Measurements from ENCODE around the gene BPIFB1. TPM values are rescaled to one million over a fixed set of nuclear protein-coding genes. Genes with fewer than 3 reads are reported as not detected.

BPIFB1 gene
- polyA plus RNA-seq, 1 experiment: not detected

- ChIA-PET POLR2A (no interaction called here), CTCF (no interaction called here)
- DNase-seq (ENCODE audit: low read depth): no peak
- Histone ChIP-seq H3K27me3 (ENCODE audit: control insufficient read depth, insufficient read depth, low read length) (no peaks in the 10 kb centered on the region), H3K36me3 (ENCODE audit: control insufficient read depth, insufficient read depth, low read length) (no peaks in the 10 kb centered on the region), H3K4me3 (ENCODE audit: low read depth, low read length) (no peak overlapping the region)
- TF ChIP-seq, protein P1, sequence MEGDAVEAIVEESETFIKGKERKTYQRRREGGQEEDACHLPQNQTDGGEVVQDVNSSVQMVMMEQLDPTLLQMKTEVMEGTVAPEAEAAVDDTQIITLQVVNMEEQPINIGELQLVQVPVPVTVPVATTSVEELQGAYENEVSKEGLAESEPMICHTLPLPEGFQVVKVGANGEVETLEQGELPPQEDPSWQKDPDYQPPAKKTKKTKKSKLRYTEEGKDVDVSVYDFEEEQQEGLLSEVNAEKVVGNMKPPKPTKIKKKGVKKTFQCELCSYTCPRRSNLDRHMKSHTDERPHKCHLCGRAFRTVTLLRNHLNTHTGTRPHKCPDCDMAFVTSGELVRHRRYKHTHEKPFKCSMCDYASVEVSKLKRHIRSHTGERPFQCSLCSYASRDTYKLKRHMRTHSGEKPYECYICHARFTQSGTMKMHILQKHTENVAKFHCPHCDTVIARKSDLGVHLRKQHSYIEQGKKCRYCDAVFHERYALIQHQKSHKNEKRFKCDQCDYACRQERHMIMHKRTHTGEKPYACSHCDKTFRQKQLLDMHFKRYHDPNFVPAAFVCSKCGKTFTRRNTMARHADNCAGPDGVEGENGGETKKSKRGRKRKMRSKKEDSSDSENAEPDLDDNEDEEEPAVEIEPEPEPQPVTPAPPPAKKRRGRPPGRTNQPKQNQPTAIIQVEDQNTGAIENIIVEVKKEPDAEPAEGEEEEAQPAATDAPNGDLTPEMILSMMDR (IDR thresholded peaks at IDR 0.05; ENCODE audit: insufficient read depth, low read depth, low read length): no peak
Measured at GRCh38 chr20:33267701-33268100, 15.3 kb upstream of the BPIFB1 start.

DNA sequence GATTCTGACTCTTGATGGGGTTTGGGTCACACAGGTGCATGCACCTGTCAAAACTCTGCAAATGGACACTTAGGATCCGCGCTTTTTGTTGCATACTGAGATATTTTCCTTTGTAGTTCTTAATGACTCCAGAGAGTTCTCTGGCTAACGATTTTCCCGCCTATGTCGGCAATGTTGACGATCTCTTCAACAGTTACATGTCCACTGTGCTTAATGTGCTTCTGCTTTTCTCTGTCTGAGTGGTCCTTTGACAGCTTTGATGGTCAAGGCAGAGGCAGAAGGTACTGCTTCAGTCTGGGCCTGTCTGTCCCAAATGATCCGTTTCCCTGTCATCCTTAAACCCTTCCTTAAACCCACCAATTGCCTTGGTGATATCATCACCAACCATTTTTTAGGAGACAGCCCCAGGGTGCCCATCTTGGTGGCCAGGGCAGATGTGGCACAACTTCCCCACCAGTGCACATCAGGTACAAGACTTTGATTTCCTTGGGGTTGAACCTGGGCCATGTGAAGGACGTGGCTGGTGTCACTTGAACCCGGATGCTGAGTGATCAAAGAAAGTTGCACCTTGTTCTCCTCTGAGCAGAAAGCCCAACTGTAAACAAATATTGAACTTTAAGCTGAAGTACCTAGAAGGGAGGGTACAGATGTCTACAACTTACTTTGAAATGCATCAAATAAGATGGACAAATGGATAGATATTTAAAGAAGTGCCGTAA is 10.7 kb upstream of the BPIFB1 start:
- TF ChIP-seq, protein P1 (IDR thresholded peaks at IDR 0.05; ENCODE audit: insufficient read depth, low read depth, low read length): no peak
- Histone ChIP-seq H3K4me3 (ENCODE audit: low read depth, low read length) (no peak overlapping the region), H3K27me3 (ENCODE audit: control insufficient read depth, insufficient read depth, low read length) (peaks cover 5% of the 10 kb centered on the region), H3K36me3 (ENCODE audit: control insufficient read depth, insufficient read depth, low read length) (no peaks in the 10 kb centered on the region)
- no peak for DNase-seq (ENCODE audit: low read depth)
- ChIA-PET CTCF (interaction anchor here (1.4 kb wide), 1 partner anchor 10 kb away, joined by 7 read pairs; no protein-coding TSS in a partner anchor), POLR2A (no interaction called here)

DNA sequence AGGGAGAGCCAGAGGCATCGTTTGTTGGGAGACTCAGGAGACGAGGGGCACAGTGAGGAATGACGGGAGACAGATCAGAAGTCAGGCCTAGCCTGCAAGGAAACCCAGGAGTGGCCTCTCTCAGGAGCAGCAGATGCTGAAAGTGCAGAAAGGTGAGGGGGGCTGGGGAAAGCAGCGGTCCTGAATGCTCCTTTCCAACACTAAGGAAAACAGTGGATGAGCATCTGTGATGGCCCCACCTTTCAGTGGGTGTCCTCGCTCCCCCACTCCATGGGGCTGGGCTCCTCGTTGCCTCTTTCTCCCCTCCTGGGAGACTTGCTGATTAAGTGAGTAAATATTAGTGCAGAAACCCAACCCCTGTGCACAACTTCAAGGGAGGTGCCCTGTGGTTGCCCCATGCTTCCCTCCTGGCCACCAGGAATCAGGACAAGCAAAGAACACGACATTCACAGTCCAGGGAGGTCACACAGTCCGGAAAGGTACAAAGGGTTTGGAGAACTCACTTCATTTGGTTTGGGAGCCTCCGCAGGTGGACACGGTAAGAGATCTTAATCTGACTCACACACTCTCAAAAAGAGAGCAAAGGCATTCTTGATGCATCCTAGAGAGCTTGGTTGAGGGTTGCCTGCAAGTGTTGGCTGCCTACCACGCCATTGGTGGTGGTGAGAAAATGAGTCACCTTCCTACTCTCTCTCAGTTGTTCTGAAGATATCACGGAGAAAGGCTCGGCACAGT is 9.7 kb upstream of the BPIFB1 start:
- CTCF ChIA-PET: no interaction called here

DNA sequence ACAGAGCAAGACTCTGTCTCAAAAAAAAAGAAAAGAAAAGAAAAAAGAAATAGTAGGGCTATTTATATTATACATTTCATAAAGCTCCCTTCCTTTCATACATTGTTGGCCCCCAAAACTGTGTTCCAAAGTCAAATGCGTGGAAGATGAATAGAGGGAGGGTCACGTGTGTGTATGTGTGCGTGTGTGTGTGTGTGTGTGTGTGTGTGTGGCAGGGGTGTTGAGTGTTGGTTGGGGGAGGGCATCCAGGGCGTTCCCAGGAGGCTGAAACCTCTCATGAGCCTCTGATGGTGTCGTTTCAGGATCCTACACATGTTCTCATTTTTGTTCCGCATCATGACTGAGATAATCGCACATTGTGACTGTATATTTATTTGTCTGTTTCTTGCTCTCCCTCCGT is 7.8 kb upstream of the BPIFB1 start:
- TF ChIP-seq, protein P1 (IDR thresholded peaks at IDR 0.05; ENCODE audit: insufficient read depth, low read depth, low read length): no peak
- no peaks in the 10 kb centered on the region for H3K36me3 ChIP-seq (ENCODE audit: control insufficient read depth, insufficient read depth, low read length)
- ChIA-PET POLR2A (no interaction called here), CTCF (interaction anchor here (0.6 to 1.2 kb wide), 2 partner anchors 13 to 679 kb away, joined by 4 to 7 read pairs; no protein-coding TSS in a partner anchor)
- no peak overlapping the region for H3K4me3 ChIP-seq (ENCODE audit: low read depth, low read length)
- H3K27me3 ChIP-seq (ENCODE audit: control insufficient read depth, insufficient read depth, low read length): peaks cover 10% of the 10 kb centered on the region
- DNase-seq (ENCODE audit: low read depth): no peak

More for the DNA sequence above, 9.7 kb upstream of the BPIFB1 start:
- no peak overlapping the region for H3K4me3 ChIP-seq (ENCODE audit: low read depth, low read length)
- no peak for DNase-seq (ENCODE audit: low read depth)
- peaks cover 10% of the 10 kb centered on the region for H3K27me3 ChIP-seq (ENCODE audit: control insufficient read depth, insufficient read depth, low read length)
- H3K36me3 ChIP-seq (ENCODE audit: control insufficient read depth, insufficient read depth, low read length): no peaks in the 10 kb centered on the region
- TF ChIP-seq, protein P1 (IDR thresholded peaks at IDR 0.05; ENCODE audit: insufficient read depth, low read depth, low read length): no peak
- POLR2A ChIA-PET: no interaction called here

DNA sequence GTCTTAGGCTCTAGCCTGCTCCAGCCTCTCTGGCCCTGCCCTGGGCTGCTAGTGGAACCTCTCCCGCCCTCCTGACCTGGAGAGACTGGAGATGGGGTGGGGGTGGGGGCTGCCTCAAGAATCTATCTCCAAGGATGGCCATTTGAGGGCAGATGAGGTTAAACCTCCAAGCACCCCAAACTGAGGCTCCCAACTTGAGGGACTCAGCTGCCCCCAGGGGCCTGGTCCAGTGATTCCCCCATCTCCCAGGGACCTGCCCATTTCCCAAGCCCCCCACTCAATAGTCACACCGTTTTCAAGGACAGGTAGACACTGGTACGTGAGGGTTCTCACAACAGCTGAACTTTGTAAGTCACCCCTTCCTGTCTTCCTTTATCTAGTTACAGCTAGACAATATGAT is 7.1 kb upstream of the BPIFB1 start:
- ChIA-PET CTCF (interaction anchor here (1.2 kb wide), 1 partner anchor 13 kb away, joined by 7 read pairs; no protein-coding TSS in a partner anchor), POLR2A (no interaction called here)
- H3K4me3 ChIP-seq (ENCODE audit: low read depth, low read length): no peak overlapping the region
- no peak for DNase-seq (ENCODE audit: low read depth)
- no peaks in the 10 kb centered on the region for H3K36me3 ChIP-seq (ENCODE audit: control insufficient read depth, insufficient read depth, low read length)
- TF ChIP-seq, protein P1 (IDR thresholded peaks at IDR 0.05; ENCODE audit: insufficient read depth, low read depth, low read length): no peak
- H3K27me3 ChIP-seq (ENCODE audit: control insufficient read depth, insufficient read depth, low read length): peaks cover 10% of the 10 kb centered on the region

Data from BJ (cell line).